Stimulated activated CD8-positive, alpha-beta memory T cell treated with anti-CD3 and anti-CD28 coated beads, Interleukin-7, amount 100 ng/mL, for 1 hour (primary cell): ENCODE results near the gene UBR2.

Experiments used
- DNase-seq, 2 donors: peaks; one replicate each; pipeline ENCODE4 v3.0.0-alpha.2; 2020; ENCODE audit warnings: low read depth in 2 of 2

The UBR2 gene

DNA sequence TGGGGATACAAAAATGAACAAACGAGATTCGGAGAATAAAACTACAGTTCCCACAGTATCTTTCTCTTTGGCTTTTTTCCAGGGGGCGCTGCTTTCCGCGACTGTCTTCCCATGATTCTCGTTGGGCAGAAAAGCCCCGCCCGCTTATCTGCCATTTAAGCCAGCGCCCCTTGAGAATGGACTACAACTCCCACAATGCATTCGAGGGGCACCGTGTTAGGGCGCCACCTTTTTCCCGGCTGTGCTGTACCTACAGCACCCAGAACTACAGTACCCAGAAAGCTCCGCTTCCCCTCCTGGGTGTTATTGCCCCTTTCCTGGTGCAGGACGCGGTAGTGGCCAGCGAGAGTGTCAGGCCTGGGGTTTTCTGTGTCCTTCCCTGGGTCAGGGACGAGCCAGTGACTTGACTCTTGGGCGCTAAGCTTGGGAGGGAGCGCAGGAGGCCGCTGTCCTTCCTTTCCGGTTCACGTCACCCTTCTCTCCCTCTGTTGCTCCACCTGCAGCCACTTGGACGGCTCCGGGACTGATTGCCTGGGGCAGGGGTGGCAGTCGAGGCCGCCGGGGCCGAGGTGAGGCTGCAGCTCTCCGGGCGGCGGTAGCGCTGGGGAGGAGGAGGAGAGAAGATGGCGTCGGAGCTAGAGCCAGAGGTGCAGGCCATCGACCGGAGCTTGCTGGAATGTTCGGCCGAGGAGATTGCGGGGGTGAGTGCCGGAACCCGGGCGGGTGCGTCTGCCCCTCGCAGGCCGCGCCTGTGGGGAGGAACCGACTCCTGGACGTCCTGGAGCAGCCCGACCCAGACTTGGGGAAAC, at the start of gene UBR2:
Gene UBR2, plus strand, starts transcription at position 333 of the 809 bp plus-strand sequence. Its CDS starts 291 bp downstream, at position 624.
- DNase-seq = peak; percentile 73 to 84

DNA sequence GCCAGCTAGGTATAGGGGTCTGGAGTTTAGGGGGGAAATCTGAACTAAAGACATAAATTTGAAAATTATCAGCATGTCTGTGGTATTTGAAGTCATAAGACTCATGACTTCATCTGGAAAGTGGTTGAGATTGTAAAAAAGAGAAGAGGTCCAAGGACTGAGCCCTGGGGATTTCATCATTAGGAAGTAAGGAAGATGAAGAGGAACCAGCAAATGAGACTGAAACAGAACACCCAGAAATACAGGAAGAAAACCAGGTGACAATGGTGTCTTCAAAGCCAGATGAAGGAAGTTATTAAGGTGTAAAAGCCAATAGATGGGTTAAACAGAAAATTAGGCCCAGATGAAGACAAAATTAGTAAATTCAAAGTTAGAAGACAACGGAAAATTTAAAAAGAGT, 49.1 kb upstream of the UBR2 start:
- no peak for DNase-seq

DNA sequence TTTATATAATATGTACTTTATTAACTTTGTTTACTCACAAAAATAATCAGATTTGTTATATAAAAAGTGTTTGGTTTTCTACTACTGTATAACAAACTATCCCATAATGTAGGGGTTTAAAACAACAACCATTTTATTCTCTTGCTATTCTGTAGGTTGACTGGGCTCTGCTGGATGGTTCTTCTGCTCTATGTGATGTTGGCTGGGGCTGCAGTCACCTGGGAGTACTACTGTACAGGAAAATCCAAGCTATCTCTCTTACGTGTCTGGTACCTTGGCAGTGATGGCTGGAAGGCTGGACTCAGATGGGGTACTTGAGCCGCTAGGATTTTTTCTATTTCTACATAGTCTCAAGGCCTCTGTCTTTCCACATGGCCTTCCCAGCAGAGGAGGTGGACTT, 44.0 kb upstream of the UBR2 start:
- no peak for DNase-seq

DNA sequence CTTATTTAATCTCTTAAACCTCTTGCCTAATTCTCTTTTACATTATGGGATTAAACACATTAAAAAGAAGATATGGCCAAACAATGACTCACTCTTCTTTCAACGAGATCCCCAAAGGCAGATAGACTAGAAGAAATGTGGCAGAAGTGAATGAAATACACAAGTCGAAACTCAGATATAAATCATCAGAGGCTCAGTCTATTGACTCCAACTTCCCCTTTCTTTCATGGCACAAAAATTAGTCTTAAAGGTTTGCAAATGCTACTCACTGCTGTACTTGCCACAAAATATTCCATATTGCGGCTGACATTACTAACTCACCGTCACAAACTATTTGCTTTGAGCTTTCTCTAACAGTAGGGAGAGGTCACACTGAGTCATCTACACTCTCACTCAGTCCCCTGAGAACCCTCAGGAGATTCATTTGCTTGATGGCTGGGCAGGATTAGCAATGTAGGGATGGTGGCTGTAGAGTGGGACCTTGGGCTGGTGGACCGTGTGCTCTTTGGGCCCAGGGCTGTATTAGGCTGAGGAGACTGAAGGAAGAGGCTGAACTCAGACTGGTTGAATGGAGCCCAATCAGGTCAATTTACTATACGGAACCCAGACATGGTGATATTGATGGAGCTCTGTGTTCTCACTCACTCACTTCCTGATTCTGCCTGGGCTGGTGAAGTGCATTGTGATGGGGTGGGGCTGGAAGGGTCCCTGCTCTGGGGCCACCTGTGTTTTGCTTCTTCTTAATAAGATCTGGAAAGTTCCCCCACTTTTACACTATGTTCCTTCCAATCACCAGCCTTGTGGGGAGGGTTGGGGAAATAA, 42.8 kb upstream of the UBR2 start:
- no peak for DNase-seq

DNA sequence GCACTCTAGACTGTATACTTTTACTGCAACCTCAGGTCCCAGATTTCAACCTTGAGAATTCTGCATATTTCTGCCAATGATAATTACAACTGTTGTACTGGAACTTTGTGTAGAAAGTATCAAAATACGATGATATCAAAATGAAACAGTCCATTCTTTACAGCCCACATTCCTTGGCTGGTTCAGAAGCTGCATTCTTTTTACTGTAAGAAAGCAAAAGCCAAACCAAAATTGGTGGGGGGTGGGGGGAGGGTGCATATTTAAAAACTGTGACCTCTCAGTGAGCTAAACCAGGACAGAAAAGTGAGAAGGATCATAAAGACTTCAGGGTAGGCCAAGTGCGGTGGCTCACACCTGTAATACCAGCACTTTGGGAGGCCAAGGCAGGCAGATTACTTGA, 41.8 kb upstream of the UBR2 start:
- no peak for DNase-seq

DNA sequence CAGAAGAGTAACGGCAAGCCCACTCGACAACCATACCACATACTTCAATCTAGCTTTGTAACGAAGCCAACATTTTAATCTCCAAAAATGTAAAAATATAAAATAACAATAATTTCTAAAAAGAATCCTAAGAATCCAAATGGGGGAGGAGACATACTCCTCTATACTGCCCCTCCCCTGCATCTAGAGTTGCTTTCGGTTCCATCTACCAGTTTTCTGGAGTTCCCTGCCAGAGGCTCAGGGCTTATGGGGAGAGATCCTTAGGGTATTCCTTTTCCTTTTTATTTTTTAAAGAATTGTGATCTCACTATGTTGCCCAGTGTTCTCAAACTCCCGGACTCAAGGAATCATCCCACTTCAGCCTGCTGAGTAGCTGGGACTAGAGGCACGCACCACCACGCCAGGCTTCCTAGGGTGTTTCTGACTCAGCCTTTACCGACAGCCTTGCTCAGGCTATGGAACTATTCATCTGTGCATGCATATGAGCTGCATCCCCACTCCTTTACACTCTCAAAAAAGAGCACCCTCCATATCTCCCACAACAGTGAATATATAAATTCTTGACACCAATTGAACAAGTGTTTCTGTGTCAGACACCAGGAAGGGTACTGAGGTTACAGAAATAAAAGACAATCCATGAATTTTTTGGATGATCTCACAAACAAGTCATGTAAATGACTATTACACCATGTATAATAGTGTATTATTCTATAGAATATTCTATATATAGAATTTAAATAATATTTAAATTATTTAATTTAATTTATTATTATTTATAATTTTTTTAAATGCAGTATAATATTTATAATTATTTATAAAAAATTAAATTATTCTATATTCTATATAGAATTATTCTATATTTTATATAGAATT, 40.7 kb upstream of the UBR2 start:
- DNase-seq = no peak

DNA sequence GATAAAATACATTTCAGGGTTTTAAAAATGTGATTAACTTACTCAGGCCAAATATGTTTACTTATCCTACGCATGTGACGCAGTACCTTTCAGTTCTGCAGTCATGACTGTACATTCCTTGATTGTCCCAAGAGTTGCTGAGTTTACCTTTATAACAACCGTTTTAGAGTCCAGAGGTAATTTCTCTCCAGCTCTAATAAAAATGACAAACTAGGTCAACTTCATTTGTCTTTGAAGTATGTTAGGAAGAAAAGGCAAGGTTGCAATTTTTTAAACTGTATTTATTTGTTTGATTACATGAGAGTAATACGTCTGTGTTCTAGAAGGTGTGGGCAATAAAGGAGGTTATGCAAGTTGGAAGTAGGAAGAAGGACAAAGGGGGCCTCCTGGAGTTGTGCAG, 38.6 kb upstream of the UBR2 start:
- DNase-seq = no peak

DNA sequence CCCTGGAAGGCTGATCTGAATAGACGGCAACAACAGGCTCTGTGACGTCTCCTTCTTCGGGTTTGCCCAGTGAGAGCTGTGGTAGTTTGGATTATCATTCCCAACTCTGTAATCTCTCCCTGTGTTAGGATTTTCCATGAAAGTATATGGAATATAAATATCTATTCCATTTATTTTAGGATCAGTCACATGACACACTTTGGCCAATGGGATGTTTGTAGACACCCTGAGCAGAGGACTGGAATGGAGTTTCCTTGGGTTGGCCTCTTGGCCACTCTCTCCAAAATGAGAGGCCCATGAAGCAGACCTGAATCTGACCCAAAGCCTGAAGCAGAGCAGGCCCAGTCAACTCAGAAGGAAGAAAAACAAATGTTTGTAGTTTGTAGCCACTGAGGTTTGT, 37.2 kb upstream of the UBR2 start:
- DNase-seq = no peak

DNA sequence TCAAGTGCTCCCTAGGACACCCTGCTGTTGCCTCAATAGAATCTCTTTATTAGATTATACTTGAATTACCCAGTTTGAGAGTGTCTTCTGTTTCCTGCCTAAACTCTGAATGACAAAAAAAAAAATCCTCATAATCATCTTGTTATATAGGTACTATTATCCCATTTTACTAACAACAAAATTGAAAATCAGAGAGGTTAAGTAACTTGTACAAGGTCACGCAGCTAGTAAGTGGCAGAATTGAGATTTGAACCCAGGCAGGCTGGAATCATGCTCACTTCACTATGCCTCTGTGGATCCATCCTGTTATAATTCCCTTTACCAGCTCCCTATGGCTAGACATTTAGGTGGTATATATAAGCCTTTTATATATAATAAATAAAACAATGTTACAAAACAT, 36.6 kb upstream of the UBR2 start:
- DNase-seq = no peak

DNA sequence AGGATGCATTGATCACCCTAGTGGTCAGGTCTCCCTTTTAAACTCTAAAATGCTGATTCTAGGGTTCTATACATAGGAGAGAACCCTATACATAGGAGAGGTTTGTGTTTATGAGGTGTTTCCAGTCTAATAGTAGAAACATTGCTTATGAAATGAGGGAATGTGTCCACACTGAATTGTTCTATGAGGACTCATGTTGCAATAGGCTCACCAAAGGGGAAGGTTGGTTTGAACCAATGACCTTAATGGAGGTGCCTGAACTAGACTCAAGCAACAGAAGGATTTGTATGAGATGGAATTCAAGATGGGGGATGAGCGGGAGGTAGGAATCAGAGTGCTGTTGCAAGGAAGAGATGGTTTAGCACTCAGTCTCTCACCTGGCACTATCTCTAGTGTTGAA, 33.5 kb upstream of the UBR2 start:
- no peak for DNase-seq

DNA sequence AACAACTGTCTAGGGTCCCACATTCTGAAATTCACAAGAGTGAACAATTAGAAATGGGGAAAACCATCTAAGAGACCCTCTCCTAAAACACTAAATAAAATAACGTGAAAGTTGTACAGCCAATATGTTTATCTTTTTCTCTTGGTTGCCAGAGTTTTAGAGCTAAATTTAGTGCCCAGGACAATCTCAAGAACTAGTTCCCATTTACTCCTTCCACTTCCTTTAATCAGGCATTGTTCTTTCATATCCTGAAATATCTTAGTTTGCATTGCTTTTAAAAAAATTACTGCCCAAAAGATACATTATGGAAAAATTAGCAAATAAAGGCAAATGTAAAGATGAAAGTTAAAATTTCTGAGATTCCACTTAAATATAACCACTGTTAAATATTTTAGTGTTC, 33.1 kb upstream of the UBR2 start:
- DNase-seq = no peak

DNA sequence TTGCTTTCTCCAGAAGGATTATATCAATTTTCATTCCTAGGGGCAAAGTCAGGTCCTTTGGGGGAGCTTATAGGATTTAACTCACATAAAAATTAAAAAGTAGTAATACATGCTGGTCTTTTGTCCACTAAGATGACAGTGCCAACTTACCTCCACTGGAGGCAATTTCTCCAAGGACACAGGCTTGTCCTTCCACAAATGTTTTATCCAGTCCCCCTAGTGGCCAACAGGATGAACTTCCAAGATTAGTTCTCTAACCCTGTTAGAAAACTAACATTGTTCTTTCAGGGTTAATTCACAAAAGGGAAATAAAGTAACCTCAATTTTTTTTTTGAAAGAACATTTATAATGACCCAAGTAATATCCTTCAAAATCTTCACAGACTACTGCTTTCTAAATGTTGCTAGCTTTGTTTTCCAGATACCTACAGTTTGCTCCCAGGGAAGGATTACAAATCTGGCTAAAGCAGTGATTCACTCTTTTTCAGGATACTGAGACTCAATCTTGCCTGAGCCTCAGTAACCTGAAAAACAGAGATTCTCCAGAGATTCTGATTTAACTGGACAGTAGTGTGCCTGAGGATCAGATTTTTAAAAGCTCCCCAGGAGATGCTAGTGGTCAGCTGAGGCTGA, 31.7 kb upstream of the UBR2 start:
- DNase-seq = no peak

DNA sequence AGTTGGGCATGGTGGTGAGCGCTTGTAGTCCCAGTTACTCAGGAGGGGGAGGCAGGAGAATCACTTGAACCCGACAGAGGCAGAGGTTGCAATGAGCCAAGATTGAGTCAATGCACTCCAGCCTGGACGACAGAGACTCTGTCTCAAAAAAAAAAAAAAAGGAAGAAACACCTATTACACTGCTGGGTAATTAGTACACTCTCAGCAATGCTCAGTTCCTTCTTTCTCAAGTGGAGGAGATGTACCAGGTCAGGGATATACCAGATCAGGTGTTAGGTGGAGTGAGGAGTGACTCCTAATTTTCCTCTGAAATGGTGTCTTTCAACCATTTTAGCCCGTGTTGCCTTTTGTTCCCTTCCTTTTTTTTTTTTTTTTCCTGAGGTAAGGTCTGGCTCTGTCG, 30.0 kb upstream of the UBR2 start:
- DNase-seq = no peak

DNA sequence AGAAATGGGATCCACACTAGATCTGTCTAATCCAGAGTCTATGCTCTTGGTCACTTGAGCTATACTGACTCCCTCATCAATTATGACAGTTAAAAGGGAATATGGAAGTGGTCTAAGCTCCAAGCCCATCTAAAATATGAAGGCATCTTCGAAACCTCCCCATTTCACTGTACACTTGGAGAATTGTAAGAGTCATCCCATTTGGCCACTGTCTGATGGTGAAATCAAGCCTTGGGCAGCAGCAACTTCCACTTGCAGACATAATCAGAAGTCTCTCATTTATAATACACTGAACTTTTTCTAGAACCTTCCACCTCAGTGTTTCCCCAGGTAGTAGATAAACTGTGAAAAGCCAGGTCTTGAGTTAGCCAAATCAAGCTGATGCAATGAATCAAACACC, 26.3 kb upstream of the UBR2 start:
- no peak for DNase-seq

DNA sequence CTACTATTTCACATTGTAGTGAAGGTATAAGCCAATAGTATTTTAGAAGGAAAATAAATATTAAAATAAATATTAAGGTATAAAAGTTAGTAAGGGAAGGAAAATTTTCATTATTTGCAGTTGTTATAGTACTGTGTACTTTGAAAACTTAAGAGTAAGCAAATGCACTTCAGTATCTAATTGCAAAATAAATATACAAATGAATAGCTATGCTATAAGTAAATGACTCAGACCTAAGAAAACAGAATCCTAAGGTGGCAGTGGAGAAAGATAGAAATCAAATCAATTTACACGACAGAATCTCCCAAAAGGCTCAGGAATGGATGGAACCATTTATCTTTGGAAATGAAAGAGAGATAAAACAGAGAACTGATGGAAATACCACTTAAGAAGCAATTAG, 24.7 kb upstream of the UBR2 start:
- DNase-seq = no peak

DNA sequence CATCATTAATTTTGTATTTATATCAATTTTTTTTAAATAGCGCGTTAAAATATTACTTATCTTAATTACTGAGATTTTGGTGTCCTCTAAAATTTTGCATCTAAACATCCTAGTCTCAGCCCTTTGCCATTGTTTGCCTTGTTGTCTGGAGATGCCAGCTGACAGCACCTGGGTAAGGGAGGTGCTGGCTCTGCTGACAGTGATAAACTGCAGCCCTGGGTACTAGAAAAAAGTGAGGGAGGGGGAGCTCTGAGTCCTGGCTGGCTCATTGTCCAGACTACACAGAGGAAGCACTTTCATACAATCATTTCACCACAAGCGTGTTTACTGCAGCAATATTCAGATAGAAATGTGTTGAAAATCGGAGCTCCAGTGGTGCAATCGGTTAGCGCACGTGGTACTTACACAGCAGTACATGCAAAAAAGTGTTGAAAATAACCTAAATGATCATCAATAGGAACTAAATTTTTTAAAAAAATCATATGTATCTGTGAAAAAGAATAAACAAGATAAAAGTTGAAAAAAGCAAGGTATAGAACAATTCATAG, 18.5 kb upstream of the UBR2 start:
- DNase-seq = no peak

DNA sequence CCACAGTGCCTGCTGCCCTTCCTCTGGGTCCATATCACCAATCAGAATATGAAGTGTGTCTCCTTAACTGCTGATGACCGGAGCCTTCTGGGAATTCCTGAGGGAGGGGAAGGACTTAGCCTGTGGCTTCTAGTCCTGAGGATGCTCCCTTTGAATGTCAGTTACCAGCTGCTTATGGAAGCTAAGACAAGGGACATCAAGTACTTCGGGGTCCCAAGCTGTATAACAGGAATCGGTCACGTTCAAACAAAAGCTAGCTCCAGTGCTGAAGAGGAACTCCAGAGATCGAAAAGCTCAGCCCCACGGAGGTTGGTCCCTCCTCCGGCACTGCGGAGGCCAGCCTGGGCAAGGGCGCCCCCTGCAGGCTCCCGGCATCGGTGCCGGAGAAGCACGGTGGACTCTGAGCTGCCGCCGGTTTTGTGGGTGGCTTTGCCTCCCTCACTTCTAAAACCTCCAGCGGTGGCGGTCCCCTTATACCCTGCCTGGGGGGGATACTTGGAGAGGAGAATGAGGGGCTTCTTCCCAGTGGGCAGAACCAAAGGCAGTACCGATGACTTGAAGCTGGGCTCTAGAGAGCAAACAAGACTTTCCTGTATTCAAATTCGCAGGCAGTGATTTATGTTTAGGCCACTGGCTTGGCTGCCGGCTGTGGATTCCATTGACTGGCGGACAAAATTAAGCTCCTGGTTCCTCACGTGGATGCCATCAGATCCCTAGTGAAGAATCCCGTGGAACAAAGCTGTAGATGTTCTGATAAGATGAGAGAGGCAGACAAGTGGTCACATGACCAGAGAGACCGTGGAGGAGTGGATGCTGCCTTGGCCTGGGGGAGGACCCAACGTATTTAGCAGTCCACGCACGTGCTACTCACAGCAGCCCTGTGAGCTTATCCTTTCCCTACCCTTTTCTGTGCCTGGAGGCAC, 16.2 kb upstream of the UBR2 start:
- DNase-seq = peak; percentile 75 to 78

DNA sequence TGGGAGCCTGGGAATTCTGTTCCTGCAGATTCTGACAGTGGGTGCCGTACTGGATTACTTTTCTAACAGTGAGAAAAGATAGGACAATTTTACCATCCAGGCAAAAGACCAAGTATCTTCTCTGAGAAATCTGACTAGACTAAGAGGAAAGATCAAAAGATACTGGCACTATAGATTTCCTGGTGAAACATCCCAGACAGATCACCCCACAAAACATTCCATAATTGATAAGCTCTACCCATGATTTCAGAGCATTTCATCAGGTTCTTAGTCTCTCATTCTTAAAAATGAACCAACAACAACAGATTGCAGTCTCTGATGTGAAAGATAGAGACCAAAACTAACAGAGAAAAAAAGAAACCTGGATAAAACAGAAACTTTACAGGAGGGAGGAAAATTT, 13.6 kb upstream of the UBR2 start:
- DNase-seq = no peak

DNA sequence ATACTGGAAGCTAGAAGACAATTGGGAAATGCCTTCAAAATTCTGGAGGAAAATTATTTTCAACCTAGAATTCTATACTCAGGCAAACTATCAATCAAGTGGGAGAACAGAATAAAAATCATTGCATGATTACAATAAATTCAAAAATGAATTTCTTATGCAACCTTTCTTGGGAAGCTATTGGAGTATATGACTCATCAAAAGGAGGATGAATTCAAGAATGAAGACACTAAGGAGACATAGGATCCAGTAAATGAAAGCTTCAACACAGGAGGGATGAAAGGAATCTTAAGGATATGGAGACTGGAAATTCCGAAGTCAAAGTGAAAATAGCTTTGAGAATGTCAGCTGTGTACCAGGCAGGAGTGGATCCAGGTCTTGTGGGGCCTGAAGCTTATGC, 12.6 kb upstream of the UBR2 start:
- no peak for DNase-seq

DNA sequence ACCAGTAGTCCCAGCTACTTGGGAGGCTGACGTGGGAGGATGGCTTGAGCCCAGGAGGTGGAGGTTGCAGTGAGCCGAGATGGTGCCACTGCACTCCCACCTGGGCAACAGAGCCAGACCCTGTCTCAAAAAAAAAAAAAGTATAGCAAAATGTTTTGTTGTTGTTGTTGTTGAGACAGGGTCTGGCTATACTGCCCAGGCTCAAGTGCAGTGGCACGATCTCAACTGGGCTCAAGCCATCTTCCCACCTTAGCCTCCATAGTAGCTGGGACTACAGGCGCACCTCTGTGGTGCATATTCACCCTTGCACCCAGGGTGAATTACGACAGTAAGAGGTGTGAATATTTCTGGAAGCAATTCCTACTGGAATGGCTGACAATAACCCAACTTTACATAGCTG, 11.4 kb upstream of the UBR2 start:
- DNase-seq = no peak
